Measurements from ENCODE around the gene RNGTT.
"Not testable (repeated sequence)": the region's sequence is repeated elsewhere in the genome, so short reads cannot be mapped to it uniquely, and the experiment has no call there.

The RNGTT gene

GRCh38 chr6:88858455-88858854, 105.0 kb downstream of the RNGTT start:
- DNase-seq, result no peak

- no peak for DNase-seq
Measured at GRCh38 chr6:88856566-88856965, 106.9 kb downstream of the RNGTT start.

GRCh38 chr6:88855541-88856147, 107.8 kb downstream of the RNGTT start:
- no peak for DNase-seq

- DNase-seq, result no peak
Measured at GRCh38 chr6:88852775-88853174, 110.6 kb downstream of the RNGTT start.

GRCh38 chr6:88852000-88852399, 111.4 kb downstream of the RNGTT start:
- DNase-seq, result no peak

GRCh38 chr6:88848870-88849269, 114.5 kb downstream of the RNGTT start:
- no peak for DNase-seq

- no peak for DNase-seq
Measured at GRCh38 chr6:88843040-88843439, 120.4 kb downstream of the RNGTT start.

GRCh38 chr6:88842320-88842719, 121.1 kb downstream of the RNGTT start:
- no peak for DNase-seq

- no peak for DNase-seq
Measured at GRCh38 chr6:88840796-88841539, 122.5 kb downstream of the RNGTT start.

GRCh38 chr6:88840289-88840688, 123.1 kb downstream of the RNGTT start:
- DNase-seq, result no peak

GRCh38 chr6:88839280-88839679, 124.1 kb downstream of the RNGTT start:
- no peak for DNase-seq

- DNase-seq, result no peak
Measured at GRCh38 chr6:88835210-88835609, 128.2 kb downstream of the RNGTT start.

GRCh38 chr6:88833071-88833470, 130.3 kb downstream of the RNGTT start:
- DNase-seq, result not testable (repeated sequence)

GRCh38 chr6:88827599-88827998, 135.8 kb downstream of the RNGTT start:
- DNase-seq, result not testable (repeated sequence)

GRCh38 chr6:88825856-88826255, 137.6 kb downstream of the RNGTT start:
- DNase-seq, result no peak

GRCh38 chr6:88823998-88824397, 139.4 kb downstream of the RNGTT start:
- DNase-seq, result no peak

- DNase-seq, result no peak
Measured at GRCh38 chr6:88815491-88815890, 147.9 kb downstream of the RNGTT start.

GRCh38 chr6:88814909-88815308, 148.5 kb downstream of the RNGTT start:
- DNase-seq, result no peak

- peak; percentile 82 for DNase-seq
Measured at GRCh38 chr6:88813045-88813444, 150.4 kb downstream of the RNGTT start.

GRCh38 chr6:88810701-88811100, 152.7 kb downstream of the RNGTT start:
- no peak for DNase-seq

GRCh38 chr6:88810089-88810488, 153.3 kb downstream of the RNGTT start:
- DNase-seq, result no peak

- no peak for DNase-seq
Measured at GRCh38 chr6:88808381-88808780, 155.0 kb downstream of the RNGTT start.

GRCh38 chr6:88807622-88808021, 155.8 kb downstream of the RNGTT start:
- no peak for DNase-seq

GRCh38 chr6:88806728-88807127, 156.7 kb downstream of the RNGTT start:
- no peak for DNase-seq

- DNase-seq, result no peak
Measured at GRCh38 chr6:88804701-88805100, 158.7 kb downstream of the RNGTT start.
